HCT116 (cell line): ENCODE data around the gene IL6ST. TPM values are rescaled to one million over a fixed set of nuclear protein-coding genes. Genes with fewer than 3 reads are reported as not detected.
A peak's percentile ranks its signal among the peaks of the same experiment; 100 is the strongest.

Experiments used
- ATAC-seq: fragments of 200-7000 bp; cut with Tn5 transposase; 2 replicates; pipeline ENCODE4 v1.9.1; 2020; ENCODE audit warnings: mild to moderate bottlenecking, moderate library complexity
- BruUV-seq: library from RNA; stranded (reverse); fragments of 400-500 nt; replicated peaks from 2 replicates; lab custom pipeline; 2021; lab: Mats Ljungman, UMichigan
- CTCF ChIA-PET: fragments of 300-600 bp; sonication (Branson Sonifier 250); formaldehyde crosslinking; loops from one replicate; lab custom pipeline; 2021; ENCODE audit warnings: antibody characterized with exemption; lab: Charles Lee
- POLR2A ChIA-PET: fragments of 300-600, 350-600 bp; sonication (Branson Sonifier 250); formaldehyde crosslinking; loops from one replicate; lab custom pipeline; 2021; ENCODE audit warnings: antibody characterized with exemption; lab: Charles Lee
- RAD21 ChIA-PET, 2 experiments: fragments of 300-600 bp; sonication (Branson Sonifier 250); formaldehyde crosslinking; loops; one replicate each; lab custom pipeline; 2023; ENCODE audit warnings: low total read pairs in 2 of 2; ENCODE audit not compliant: uncharacterized antibody in 2 of 2, unreplicated experiment in 2 of 2, low non-redundant PET in 1 of 2; lab: Charles Lee
- DNase-seq: peaks from one replicate; pipeline ENCODE4 v3.0.0-alpha.2; 2010; ENCODE audit warnings: low read depth, low spot score
- H2AFZ ChIP-seq: fragments of 200-600 bp; shearing (Covaris generic), sonication (generic); 2 replicates; pipeline ENCODE4 v1.6.1; 2017; ENCODE audit warnings: low read depth, mixed run types, mixed read lengths, antibody characterized with exemption, low read length; ENCODE audit not compliant: poor library complexity, severe bottlenecking
- H3K27ac ChIP-seq: 2 replicates; pipeline ENCODE4 v1.5.1; 2012; ENCODE audit warnings: low read depth, low read length
- H3K27me3 ChIP-seq: fragments of 200-600 bp; sonication (generic); 2 replicates; pipeline ENCODE4 v1.6.1; 2016; ENCODE audit warnings: mixed run types, low read length, mixed read lengths; ENCODE audit not compliant: insufficient read depth
- H3K36me3 ChIP-seq, 2 experiments: fragments of 200-500 bp in 1 of 2; fragments of 200-600 bp in 1 of 2; sonication (Bioruptor generic) in 1 of 2; sonication (generic) in 1 of 2; 2 replicates each; pipeline versions ENCODE4 v1.5.1 to v1.6.1; 2014 to 2016; ENCODE audit warnings: low read length in 2 of 2, inconsistent platforms in 1 of 2, mixed read lengths in 1 of 2, mixed run types in 1 of 2; ENCODE audit not compliant: insufficient read depth in 2 of 2, control insufficient read depth in 1 of 2
- H3K4me1 ChIP-seq, 2 experiments: fragments of 200-600 bp in 1 of 2; sonication (generic) in 1 of 2; 2 replicates each; pipeline versions ENCODE4 v1.5.1 to v1.6.1; 2012 to 2017; ENCODE audit warnings: low read length in 2 of 2, inconsistent platforms in 1 of 2, mild to moderate bottlenecking in 1 of 2, mixed read lengths in 1 of 2, mixed run types in 1 of 2, moderate library complexity in 1 of 2; ENCODE audit not compliant: insufficient read depth in 2 of 2, control insufficient read depth in 1 of 2
- H3K4me2 ChIP-seq: fragments of 200-600 bp; sonication (generic); 2 replicates; pipeline ENCODE4 v1.6.1; 2017; ENCODE audit warnings: mixed run types, low read length, mixed read lengths
- H3K4me3 ChIP-seq, 2 experiments: fragments of 200-600 bp in 1 of 2; sonication (generic) in 1 of 2; replicated peaks in 1 of 2; 2 replicates each; pipeline ENCODE4 v1.5.1; 2011 to 2016; ENCODE audit warnings: low read length in 2 of 2, control low read depth in 1 of 2, low read depth in 1 of 2, mild to moderate bottlenecking in 1 of 2, mixed read lengths in 1 of 2, mixed run types in 1 of 2
- H3K79me2 ChIP-seq: fragments of 200-600 bp; sonication (generic); 2 replicates; pipeline ENCODE4 v1.6.1; 2017; ENCODE audit warnings: mild to moderate bottlenecking, mixed run types, low read length, moderate library complexity, mixed read lengths; ENCODE audit not compliant: insufficient read depth
- H3K9ac ChIP-seq: fragments of 200-600 bp; sonication (generic); 2 replicates; pipeline ENCODE4 v1.6.1; 2016; ENCODE audit warnings: low read length, mixed read lengths
- H3K9me2 ChIP-seq: fragments of 200-600 bp; sonication (generic), shearing (Covaris generic); 2 replicates; pipeline ENCODE4 v1.6.1; 2017; ENCODE audit warnings: mixed run types, mild to moderate bottlenecking, moderate library complexity; ENCODE audit not compliant: insufficient read depth
- H3K9me3 ChIP-seq, 2 experiments: fragments of 200-500 bp in 1 of 2; fragments of 200-600 bp in 1 of 2; sonication (Bioruptor generic) in 1 of 2; sonication (generic) in 1 of 2; 2 replicates each; pipeline ENCODE4 v1.6.1; 2014 to 2017; ENCODE audit warnings: low read length in 2 of 2, mixed read lengths in 2 of 2, inconsistent platforms in 1 of 2, low read depth in 1 of 2, mild to moderate bottlenecking in 1 of 2, mixed run types in 1 of 2, moderate library complexity in 1 of 2; ENCODE audit not compliant: control insufficient read depth in 1 of 2, insufficient read depth in 1 of 2
- H4K20me1 ChIP-seq: fragments of 200-600 bp; sonication (generic), shearing (Covaris generic); 2 replicates; pipeline ENCODE4 v1.6.1; 2017; ENCODE audit warnings: mixed run types, mild to moderate bottlenecking, moderate library complexity; ENCODE audit not compliant: insufficient read depth
- POLR2A ChIP-seq: IDR thresholded peaks from 2 replicates; pipeline ENCODE4 v1.7.0; 2011; ENCODE audit warnings: borderline replicate concordance; ENCODE audit not compliant: insufficient read depth, insufficient read length; ENCODE audit errors: extremely low read depth
- POLR2AphosphoS5 ChIP-seq: IDR thresholded peaks from 2 replicates; pipeline ENCODE4 v1.6.1; 2011; ENCODE audit warnings: mild to moderate bottlenecking, low read depth, low read length, moderate library complexity
- RAD21 ChIP-seq: IDR thresholded peaks from 2 replicates; pipeline ENCODE4 v1.6.1; 2012; ENCODE audit warnings: low read depth, mild to moderate bottlenecking
- SRF ChIP-seq: IDR thresholded peaks from 2 replicates; pipeline ENCODE4 v1.6.1; 2012; ENCODE audit warnings: low read depth
- intact Hi-C: fragments of 100-400 bp; cut with micrococcal nuclease; formaldehyde crosslinking; loops from 2 replicates; pipeline ENCODE4 v1.10.0; 2022
- total RNA-seq: library from RNA; stranded (reverse); gene quantifications from one replicate; pipeline ENCODE4 v1.2.1, GENCODE V29; 2021; ENCODE audit not compliant: unreplicated experiment
- TF ChIP-seq, protein P1 (sequence below), 3 experiments: fragments of 200-600 bp in 1 of 3; sonication (generic) in 1 of 3; IDR thresholded peaks in 2 of 3; conservative IDR thresholded peaks in 1 of 3; 2 replicates each; pipeline ENCODE4 v1.5.1; 2012 to 2017; ENCODE audit warnings: low read depth in 2 of 3, low read length in 2 of 3, antibody characterized with exemption in 1 of 3, borderline replicate concordance in 1 of 3, control low read depth in 1 of 3, mild to moderate bottlenecking in 1 of 3, mixed read lengths in 1 of 3, mixed run types in 1 of 3, moderate library complexity in 1 of 3; ENCODE audit not compliant: insufficient read depth in 1 of 3
- TF ChIP-seq, protein P2 (sequence below): IDR thresholded peaks from 2 replicates; pipeline ENCODE4 v1.6.1; 2012
- TF ChIP-seq, protein P3 (sequence below): IDR thresholded peaks from 2 replicates; pipeline ENCODE4 v1.6.1; 2012
- TF ChIP-seq, protein P4 (sequence below): IDR thresholded peaks from 2 replicates; pipeline ENCODE4 v1.6.1; 2012; ENCODE audit warnings: low read depth

Gene IL6ST
- total RNA-seq, 1 experiment from 2014 or later: 26.5 TPM

DNA sequence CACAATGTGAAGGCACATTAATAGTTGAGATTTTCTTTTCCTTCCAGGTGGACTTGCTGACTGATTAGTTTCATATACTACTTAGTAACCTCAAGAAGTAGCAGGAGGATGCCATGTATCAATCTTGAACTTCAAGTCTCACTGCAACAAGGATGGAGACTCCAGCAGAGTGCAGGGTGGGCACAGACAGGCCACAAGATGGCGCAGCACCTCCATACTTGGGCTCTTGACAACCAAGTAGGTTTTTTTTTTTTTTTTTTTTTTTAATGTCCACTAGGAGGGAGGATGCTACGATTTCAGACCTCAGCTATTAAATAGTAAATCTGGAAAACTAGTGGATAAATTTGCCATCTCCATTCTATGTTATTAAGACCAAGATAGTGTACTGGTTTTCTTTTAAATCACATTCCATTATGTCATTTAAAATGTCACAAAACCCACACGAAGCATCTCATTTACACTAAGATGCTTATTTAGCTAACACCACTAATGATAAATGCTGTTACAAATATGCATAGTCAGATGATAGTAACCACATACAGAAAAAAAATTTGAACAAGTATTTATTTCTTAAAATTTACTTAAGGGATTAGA lies 58.6 kb downstream of the IL6ST start:
- no peaks in the 10 kb centered on the region for H3K4me1 ChIP-seq
- CTCF ChIA-PET: interaction anchor here (0.6 to 4.9 kb wide), 26 partner anchors 10 to 1202 kb away, joined by 3 to 102 read pairs (median 3); no protein-coding TSS in a partner anchor
- peak; percentile 92 for ATAC-seq

More for the DNA sequence above, 58.6 kb downstream of the IL6ST start:
- TF ChIP-seq POLR2A (no peak), RAD21 (peak; percentile 95), SRF (no peak), POLR2AphosphoS5 (no peak)
- TF ChIP-seq, protein P1, sequence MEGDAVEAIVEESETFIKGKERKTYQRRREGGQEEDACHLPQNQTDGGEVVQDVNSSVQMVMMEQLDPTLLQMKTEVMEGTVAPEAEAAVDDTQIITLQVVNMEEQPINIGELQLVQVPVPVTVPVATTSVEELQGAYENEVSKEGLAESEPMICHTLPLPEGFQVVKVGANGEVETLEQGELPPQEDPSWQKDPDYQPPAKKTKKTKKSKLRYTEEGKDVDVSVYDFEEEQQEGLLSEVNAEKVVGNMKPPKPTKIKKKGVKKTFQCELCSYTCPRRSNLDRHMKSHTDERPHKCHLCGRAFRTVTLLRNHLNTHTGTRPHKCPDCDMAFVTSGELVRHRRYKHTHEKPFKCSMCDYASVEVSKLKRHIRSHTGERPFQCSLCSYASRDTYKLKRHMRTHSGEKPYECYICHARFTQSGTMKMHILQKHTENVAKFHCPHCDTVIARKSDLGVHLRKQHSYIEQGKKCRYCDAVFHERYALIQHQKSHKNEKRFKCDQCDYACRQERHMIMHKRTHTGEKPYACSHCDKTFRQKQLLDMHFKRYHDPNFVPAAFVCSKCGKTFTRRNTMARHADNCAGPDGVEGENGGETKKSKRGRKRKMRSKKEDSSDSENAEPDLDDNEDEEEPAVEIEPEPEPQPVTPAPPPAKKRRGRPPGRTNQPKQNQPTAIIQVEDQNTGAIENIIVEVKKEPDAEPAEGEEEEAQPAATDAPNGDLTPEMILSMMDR (IDR thresholded peaks at IDR 0.05 in 2 of 3, conservative IDR thresholded peaks at IDR 0.05 in 1 of 3; ENCODE audit: borderline replicate concordance in 1 of 3, insufficient read depth in 1 of 3, low read depth in 2 of 3, low read length in 2 of 3): peak; percentile 95 to 99 (median 98)
- TF ChIP-seq, protein P2, sequence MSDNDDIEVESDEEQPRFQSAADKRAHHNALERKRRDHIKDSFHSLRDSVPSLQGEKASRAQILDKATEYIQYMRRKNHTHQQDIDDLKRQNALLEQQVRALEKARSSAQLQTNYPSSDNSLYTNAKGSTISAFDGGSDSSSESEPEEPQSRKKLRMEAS: no peak
- TF ChIP-seq, protein P3, sequence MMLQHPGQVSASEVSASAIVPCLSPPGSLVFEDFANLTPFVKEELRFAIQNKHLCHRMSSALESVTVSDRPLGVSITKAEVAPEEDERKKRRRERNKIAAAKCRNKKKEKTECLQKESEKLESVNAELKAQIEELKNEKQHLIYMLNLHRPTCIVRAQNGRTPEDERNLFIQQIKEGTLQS: no peak
- TF ChIP-seq, protein P4, sequence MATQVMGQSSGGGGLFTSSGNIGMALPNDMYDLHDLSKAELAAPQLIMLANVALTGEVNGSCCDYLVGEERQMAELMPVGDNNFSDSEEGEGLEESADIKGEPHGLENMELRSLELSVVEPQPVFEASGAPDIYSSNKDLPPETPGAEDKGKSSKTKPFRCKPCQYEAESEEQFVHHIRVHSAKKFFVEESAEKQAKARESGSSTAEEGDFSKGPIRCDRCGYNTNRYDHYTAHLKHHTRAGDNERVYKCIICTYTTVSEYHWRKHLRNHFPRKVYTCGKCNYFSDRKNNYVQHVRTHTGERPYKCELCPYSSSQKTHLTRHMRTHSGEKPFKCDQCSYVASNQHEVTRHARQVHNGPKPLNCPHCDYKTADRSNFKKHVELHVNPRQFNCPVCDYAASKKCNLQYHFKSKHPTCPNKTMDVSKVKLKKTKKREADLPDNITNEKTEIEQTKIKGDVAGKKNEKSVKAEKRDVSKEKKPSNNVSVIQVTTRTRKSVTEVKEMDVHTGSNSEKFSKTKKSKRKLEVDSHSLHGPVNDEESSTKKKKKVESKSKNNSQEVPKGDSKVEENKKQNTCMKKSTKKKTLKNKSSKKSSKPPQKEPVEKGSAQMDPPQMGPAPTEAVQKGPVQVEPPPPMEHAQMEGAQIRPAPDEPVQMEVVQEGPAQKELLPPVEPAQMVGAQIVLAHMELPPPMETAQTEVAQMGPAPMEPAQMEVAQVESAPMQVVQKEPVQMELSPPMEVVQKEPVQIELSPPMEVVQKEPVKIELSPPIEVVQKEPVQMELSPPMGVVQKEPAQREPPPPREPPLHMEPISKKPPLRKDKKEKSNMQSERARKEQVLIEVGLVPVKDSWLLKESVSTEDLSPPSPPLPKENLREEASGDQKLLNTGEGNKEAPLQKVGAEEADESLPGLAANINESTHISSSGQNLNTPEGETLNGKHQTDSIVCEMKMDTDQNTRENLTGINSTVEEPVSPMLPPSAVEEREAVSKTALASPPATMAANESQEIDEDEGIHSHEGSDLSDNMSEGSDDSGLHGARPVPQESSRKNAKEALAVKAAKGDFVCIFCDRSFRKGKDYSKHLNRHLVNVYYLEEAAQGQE: no peak
- peaks cover 0 to 5% of the 10 kb centered on the region in 2 experiments; a peak in 1 of 4 replicates for H3K36me3 ChIP-seq
- no peak overlapping the region for H3K4me3 ChIP-seq
- H4K20me1 ChIP-seq: no peaks in the 10 kb centered on the region
- H3K4me2 ChIP-seq: no peak overlapping the region
- H3K27ac ChIP-seq: no peak overlapping the region
- no peak overlapping the region for H2AFZ ChIP-seq
- H3K9ac ChIP-seq: no peak overlapping the region
- POLR2A ChIA-PET: interaction anchor here (1.0 to 1.9 kb wide), 3 partner anchors 85 to 264 kb away, joined by 4 to 10 read pairs (median 4); partner anchors contain the start of gene IL31RA
- no peaks in the 10 kb centered on the region for H3K9me3 ChIP-seq
- intact Hi-C loops: loop anchor here (1.0 to 5.0 kb wide), 5 partner anchors 136 to 1341 kb away; no protein-coding TSS in a partner anchor
- H3K79me2 ChIP-seq: no peaks in the 10 kb centered on the region
- RAD21 ChIA-PET: interaction anchor here (0.6 to 2.6 kb wide), 8 partner anchors 136 to 697 kb away, joined by 3 to 20 read pairs (median 8); no protein-coding TSS in a partner anchor
- no peaks in the 10 kb centered on the region for H3K27me3 ChIP-seq
- DNase-seq: peak; percentile 79
- H3K9me2 ChIP-seq: no peaks in the 10 kb centered on the region
- no TSS peak for BruUV-seq
